Effector memory CD8-positive, alpha-beta T cell (primary cell): ENCODE measurements around the gene ZNF683.
"Not testable (repeated sequence)": the region's sequence is repeated elsewhere in the genome, so short reads cannot be mapped to it uniquely, and the experiment has no call there.

Experiments used
- ATAC-seq: fragments of 150-1000 bp; cut with Tn5 transposase; replicated peaks from 2 replicates; pipeline ENCODE4 v1.10.0; 2021; ENCODE audit warnings: mild to moderate bottlenecking, moderate library complexity
- DNase-seq, 3 experiments: peaks; one replicate each; pipeline ENCODE4 v3.0.0; 2021
- H3K27ac Mint-ChIP-seq, 2 donors: one replicate each; pipeline ENCODE4 v1.8.0; 2022; ENCODE audit warnings: mild to moderate bottlenecking in 2 of 2, mixed read lengths in 2 of 2, moderate library complexity in 2 of 2
- H3K27me3 Mint-ChIP-seq, 2 donors: one replicate each; pipeline ENCODE4 v1.8.0; 2022; ENCODE audit warnings: mixed read lengths in 2 of 2
- H3K36me3 Mint-ChIP-seq: one replicate; pipeline ENCODE4 v1.8.0; 2022; ENCODE audit warnings: mild to moderate bottlenecking, moderate library complexity, mixed read lengths; ENCODE audit not compliant: insufficient read depth
- H3K4me1 Mint-ChIP-seq, 2 donors: one replicate each; pipeline ENCODE4 v1.8.0; 2022; ENCODE audit warnings: low read depth in 2 of 2, mixed read lengths in 2 of 2
- H3K4me3 Mint-ChIP-seq, 2 donors: one replicate each; pipeline ENCODE4 v1.8.0; 2022; ENCODE audit warnings: mild to moderate bottlenecking in 2 of 2, mixed read lengths in 2 of 2, moderate library complexity in 2 of 2
- H3K9me3 Mint-ChIP-seq, 2 donors: one replicate each; pipeline ENCODE4 v1.8.0; 2022; ENCODE audit warnings: mixed read lengths in 2 of 2

ZNF683 gene

GRCh38 chr1:26403656-26404055 lies 31.1 kb upstream of the ZNF683 start:
- no peak overlapping the region for H3K4me3 Mint-ChIP-seq
- peaks cover 3% of the 10 kb centered on the region for H3K36me3 Mint-ChIP-seq
- peaks cover 54 to 83% of the 10 kb centered on the region in 2 donors for H3K27me3 Mint-ChIP-seq
- no peak overlapping the region for H3K27ac Mint-ChIP-seq
- H3K4me1 Mint-ChIP-seq = peaks cover 1 to 4% of the 10 kb centered on the region in 2 donors
- H3K9me3 Mint-ChIP-seq = no peaks in the 10 kb centered on the region
- DNase-seq = no peak
- ATAC-seq = no peak

GRCh38 chr1:26401891-26402290 lies 29.3 kb upstream of the ZNF683 start:
- no peaks in the 10 kb centered on the region for H3K9me3 Mint-ChIP-seq
- DNase-seq (no peak), ATAC-seq (no peak)
- no peaks in the 10 kb centered on the region for H3K36me3 Mint-ChIP-seq
- H3K4me3 Mint-ChIP-seq = no peak overlapping the region
- H3K4me1 Mint-ChIP-seq = no peaks in the 10 kb centered on the region
- H3K27me3 Mint-ChIP-seq = peaks cover 50 to 66% of the 10 kb centered on the region in 2 donors
- H3K27ac Mint-ChIP-seq = no peak overlapping the region

- Mint-ChIP-seq H3K27me3 (peaks cover 36 to 40% of the 10 kb centered on the region in 2 donors), H3K27ac (no peak overlapping the region), H3K4me1 (peaks cover 0 to 4% of the 10 kb centered on the region in 2 donors), H3K36me3 (peaks cover 6% of the 10 kb centered on the region), H3K9me3 (no peaks in the 10 kb centered on the region), H3K4me3 (no peak overlapping the region)
- ATAC-seq (no peak), DNase-seq (no peak)
These were observed 26.5 kb upstream of the ZNF683 start for GRCh38 chr1:26399034-26399433.

- Mint-ChIP-seq H3K36me3 (peaks cover 6% of the 10 kb centered on the region), H3K4me1 (peaks cover 7 to 12% of the 10 kb centered on the region in 2 donors), H3K27me3 (peaks cover 6 to 25% of the 10 kb centered on the region in 2 donors), H3K27ac (no peak overlapping the region), H3K9me3 (no peaks in the 10 kb centered on the region), H3K4me3 (no peak overlapping the region)
- ATAC-seq (no peak), DNase-seq (no peak)
These were observed 23.2 kb upstream of the ZNF683 start for GRCh38 chr1:26395754-26396153.

- Mint-ChIP-seq H3K4me3 (no peak overlapping the region), H3K4me1 (peaks cover 25 to 26% of the 10 kb centered on the region in 2 donors), H3K27ac (no peak overlapping the region), H3K36me3 (peaks cover 12% of the 10 kb centered on the region), H3K27me3 (peaks cover 0 to 29% of the 10 kb centered on the region in 2 donors), H3K9me3 (no peaks in the 10 kb centered on the region)
- DNase-seq (peak; percentile 21 to 45 (median 33)), ATAC-seq (peak; percentile 74)
These were observed 18.9 kb upstream of the ZNF683 start for GRCh38 chr1:26391450-26391849.

GRCh38 chr1:26389604-26390247 lies 17.2 kb upstream of the ZNF683 start:
- no peak overlapping the region for H3K27ac Mint-ChIP-seq
- peaks cover 12% of the 10 kb centered on the region for H3K36me3 Mint-ChIP-seq
- H3K9me3 Mint-ChIP-seq = no peaks in the 10 kb centered on the region
- H3K4me3 Mint-ChIP-seq = no peak overlapping the region
- DNase-seq (no peak), ATAC-seq (peak; percentile 17)
- peaks cover 30 to 34% of the 10 kb centered on the region in 2 donors for H3K4me1 Mint-ChIP-seq
- peaks cover 5 to 38% of the 10 kb centered on the region in 2 donors for H3K27me3 Mint-ChIP-seq

GRCh38 chr1:26388791-26389445 lies 16.4 kb upstream of the ZNF683 start:
- ATAC-seq = no peak
- Mint-ChIP-seq H3K27me3 (peaks cover 5 to 38% of the 10 kb centered on the region in 2 donors), H3K27ac (no peak overlapping the region), H3K4me1 (peaks cover 37 to 41% of the 10 kb centered on the region in 2 donors), H3K4me3 (peak overlapping the region in 1 of 2 donors; percentile 33), H3K36me3 (peaks cover 12% of the 10 kb centered on the region), H3K9me3 (no peaks in the 10 kb centered on the region)
- no peak for DNase-seq

GRCh38 chr1:26387447-26387846 lies 14.9 kb upstream of the ZNF683 start:
- no peak for ATAC-seq

GRCh38 chr1:26385063-26385462 lies 12.5 kb upstream of the ZNF683 start:
- DNase-seq, H3K9me3 Mint-ChIP-seq, ATAC-seq: not testable (repeated sequence)
- Mint-ChIP-seq H3K27ac (peak overlapping the region in 1 of 2 donors; percentile 75), H3K4me1 (peaks cover 32 to 43% of the 10 kb centered on the region in 2 donors), H3K36me3 (peaks cover 12% of the 10 kb centered on the region), H3K4me3 (peak overlapping the region; percentile 37 to 72), H3K27me3 (peaks cover 5 to 22% of the 10 kb centered on the region in 2 donors)

More at GRCh38 chr1:26387447-26387846, 14.9 kb upstream of the ZNF683 start:
- no peak for DNase-seq
- no peaks in the 10 kb centered on the region for H3K9me3 Mint-ChIP-seq
- peaks cover 5 to 32% of the 10 kb centered on the region in 2 donors for H3K27me3 Mint-ChIP-seq
- H3K4me3 Mint-ChIP-seq = no peak overlapping the region
- no peak overlapping the region for H3K27ac Mint-ChIP-seq
- peaks cover 37 to 42% of the 10 kb centered on the region in 2 donors for H3K4me1 Mint-ChIP-seq
- H3K36me3 Mint-ChIP-seq = peaks cover 12% of the 10 kb centered on the region

GRCh38 chr1:26384076-26384475 lies 11.5 kb upstream of the ZNF683 start:
- Mint-ChIP-seq H3K4me1 (peaks cover 29 to 40% of the 10 kb centered on the region in 2 donors), H3K27me3 (peaks cover 5 to 18% of the 10 kb centered on the region in 2 donors), H3K9me3 (no peaks in the 10 kb centered on the region), H3K36me3 (peaks cover 9% of the 10 kb centered on the region), H3K27ac (peak overlapping the region in 1 of 2 donors; percentile 56), H3K4me3 (peak overlapping the region; percentile 60 to 72)
- peak; percentile 90 for ATAC-seq
- no peak for DNase-seq

- Mint-ChIP-seq H3K4me3 (peak overlapping the region; percentile 74 to 82), H3K27ac (peak overlapping the region; percentile 86 to 96), H3K27me3 (no peaks in the 10 kb centered on the region), H3K9me3 (no peaks in the 10 kb centered on the region), H3K4me1 (peaks cover 49 to 63% of the 10 kb centered on the region in 2 donors), H3K36me3 (peaks cover 8% of the 10 kb centered on the region)
- no peak for DNase-seq
- no peak for ATAC-seq
These were observed 6.3 kb upstream of the ZNF683 start for GRCh38 chr1:26378879-26379251.

GRCh38 chr1:26378088-26378878 lies 5.7 kb upstream of the ZNF683 start:
- Mint-ChIP-seq H3K4me1 (peaks cover 55 to 69% of the 10 kb centered on the region in 2 donors), H3K4me3 (peak overlapping the region; percentile 74 to 82), H3K27ac (peak overlapping the region; percentile 86 to 96), H3K36me3 (peaks cover 8% of the 10 kb centered on the region), H3K9me3 (no peaks in the 10 kb centered on the region), H3K27me3 (no peaks in the 10 kb centered on the region)
- DNase-seq (peak; percentile 82 to 86 (median 83)), ATAC-seq (peak; percentile 93)

- peaks cover 71 to 78% of the 10 kb centered on the region in 2 donors for H3K4me1 Mint-ChIP-seq
- no peak overlapping the region for H3K27ac Mint-ChIP-seq
- ATAC-seq (no peak), DNase-seq (no peak)
- H3K36me3 Mint-ChIP-seq = peaks cover 8% of the 10 kb centered on the region
- H3K4me3 Mint-ChIP-seq = peak overlapping the region; percentile 55 to 84
- no peaks in the 10 kb centered on the region for H3K9me3 Mint-ChIP-seq
- H3K27me3 Mint-ChIP-seq = no peaks in the 10 kb centered on the region
These were observed 3.5 kb upstream of the ZNF683 start for GRCh38 chr1:26376050-26376449.
